ENCODE data around the gene DUSP22. TPM values are rescaled to one million over a fixed set of nuclear protein-coding genes. Genes with fewer than 3 reads are reported as not detected.

The DUSP22 gene
- total and polyA plus RNA-seq, 2 of the 8 experiments (the other 6 are each of a cell fraction or from before 2014, with no cell fraction given) = 15.5 to 32.4 TPM

DNA sequence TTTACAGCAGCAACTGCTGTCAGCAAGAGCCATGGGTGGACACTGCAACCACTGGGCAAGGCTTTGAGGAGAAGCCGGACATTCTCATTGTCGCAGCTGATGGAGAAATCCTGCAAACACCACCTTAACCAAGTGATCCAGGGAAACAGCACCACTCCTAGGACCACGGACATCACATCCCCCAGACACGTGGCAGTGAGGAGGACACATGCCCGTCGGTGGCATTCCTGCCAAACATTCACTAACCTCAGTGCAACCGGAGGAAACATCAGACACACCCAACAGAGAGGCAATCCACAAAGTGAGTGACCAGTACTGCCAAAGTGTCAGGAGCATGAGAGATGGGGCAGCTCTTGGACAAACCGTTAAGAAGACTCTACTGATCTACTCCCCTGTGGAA, 82.7 kb downstream of the DUSP22 start:
- Histone ChIP-seq H3K4me2 (ENCODE audit: insufficient read depth in 1 of 2, low read depth in 2 of 2, low read length in 2 of 2) (no peak overlapping the region), H3K79me2 (ENCODE audit: control insufficient read depth in 1 of 2, insufficient read depth in 2 of 2, low read length in 2 of 2) (no peaks in the 10 kb centered on the region), H2BK12ac (ENCODE audit: low read depth, low read length) (no peak overlapping the region), H4K8ac (ENCODE audit: extremely low read depth, insufficient read depth, low read length) (no peak overlapping the region), H3K56ac (replicated peaks; ENCODE audit: insufficient read length, low read depth, low read length) (no peak overlapping the region), H3K9ac (replicated peaks in 1 of 4; ENCODE audit: extremely low read depth in 1 of 4, low read depth in 3 of 4, low read length in 3 of 4) (no peak overlapping the region), H3K79me1 (ENCODE audit: low read depth, low read length) (no peaks in the 10 kb centered on the region), H3K27ac (ENCODE audit: low read depth, low read length) (no peak overlapping the region), H3K27me3 (replicated peaks in 1 of 4; ENCODE audit: control insufficient read depth in 3 of 4, extremely low read depth in 1 of 4, insufficient read depth in 3 of 4, low read length in 3 of 4) (no peaks in the 10 kb centered on the region; a peak in 1 of 7 replicates), H3K4me1 (replicated peaks in 1 of 4; ENCODE audit: control insufficient read depth in 3 of 4, insufficient read depth in 4 of 4, low read length in 3 of 4) (peaks cover 0 to 6% (median 0%) of the 10 kb centered on the region in 4 experiments; a peak in 2 of 7 replicates), H4K5ac (ENCODE audit: insufficient read length, low read depth, low read length) (no peak overlapping the region), H4K91ac (replicated peaks; ENCODE audit: insufficient read length, low read length) (no peak overlapping the region), H3K23me2 (ENCODE audit: low read depth, low read length) (no peaks in the 10 kb centered on the region), H2AFZ (ENCODE audit: low read length) (no peak overlapping the region), H3K36me3 (ENCODE audit: control insufficient read depth in 2 of 4, insufficient read depth in 4 of 4, low read length in 3 of 4) (no peaks in the 10 kb centered on the region), H2AK5ac (ENCODE audit: low read depth, low read length) (no peak overlapping the region), H3K9me3 (ENCODE audit: insufficient read depth in 2 of 2, low read depth in 1 of 2, low read length in 1 of 2) (peaks cover 34 to 67% of the 10 kb centered on the region in 2 experiments; a peak in 3 of 4 replicates), H3K4ac (replicated peaks; ENCODE audit: insufficient read length, low read depth, low read length) (no peak overlapping the region), H2BK20ac (ENCODE audit: low read length) (no peak overlapping the region), H3K18ac (ENCODE audit: extremely low read depth, low read length) (no peak overlapping the region), H3K23ac (ENCODE audit: insufficient read length) (no peak overlapping the region), H2BK120ac (replicated peaks; ENCODE audit: low read depth, low read length) (no peak overlapping the region), H4K20me1 (replicated peaks in 1 of 2; ENCODE audit: control insufficient read depth in 1 of 2, insufficient read depth in 2 of 2, low read length in 2 of 2) (no peaks in the 10 kb centered on the region), H3K14ac (ENCODE audit: insufficient read length) (no peak overlapping the region), H2BK15ac (ENCODE audit: low read length) (no peak overlapping the region), H2BK5ac (ENCODE audit: low read depth, low read length) (no peak overlapping the region), H3K4me3 (ENCODE audit: extremely low read depth in 1 of 4, insufficient read depth in 2 of 4, low read depth in 3 of 4, low read length in 4 of 4) (no peak overlapping the region)
- CTCF ChIA-PET (ENCODE audit: partially characterized antibody) = interaction anchor here (1.2 to 4.3 kb wide), 3 partner anchors 8 to 37 kb away, joined by 3 to 12 read pairs (median 5); no protein-coding TSS in a partner anchor
- 88% methylated on average over 8 of the region's 8 CpGs; no CpG with 5 or more reads in 1 of the 2 experiments for WGBS, 2 experiments (ENCODE audit: extremely low coverage in 1 of 2, insufficient coverage in 1 of 2, insufficient read length in 1 of 2, insufficient replicate concordance in 2 of 2, low coverage in 1 of 2, low lambda C conversion rate in 2 of 2, missing lambda C conversion rate in 1 of 2)
- POLR2A ChIA-PET (ENCODE audit: partially characterized antibody) = no interaction called here
- FAIRE-seq (no peak), DNase-seq (ENCODE audit: low read depth in 1 of 2, low spot score in 2 of 2) (no peak)
- TF ChIP-seq ZNF274 (IDR thresholded peaks at IDR 0.05; ENCODE audit: borderline replicate concordance, extremely low read depth, low read length) (no peak), SUZ12 (IDR thresholded peaks at IDR 0.05; ENCODE audit: low read length) (no peak), GTF2F1 (IDR thresholded peaks at IDR 0.05; ENCODE audit: borderline replicate concordance, low read depth, low read length) (no peak), EZH2 (IDR thresholded peaks at IDR 0.05; ENCODE audit: low read depth, low read length, severe bottlenecking) (no peak), EGR1 (IDR thresholded peaks at IDR 0.05; ENCODE audit: borderline replicate concordance, low read depth, low read length) (no peak), KDM4A (IDR thresholded peaks at IDR 0.05; ENCODE audit: low read depth, low read length, severe bottlenecking) (no peak), CEBPB (IDR thresholded peaks at IDR 0.05; ENCODE audit: low read depth, low read length) (no peak), RBBP5 (IDR thresholded peaks at IDR 0.05; ENCODE audit: borderline replicate concordance, low read depth, low read length) (no peak), CBX8 (IDR thresholded peaks at IDR 0.05; ENCODE audit: borderline replicate concordance, low read depth, low read length) (no peak), TBP (IDR thresholded peaks at IDR 0.05; ENCODE audit: low read depth, low read length) (no peak), FOSL1 (IDR thresholded peaks at IDR 0.05; ENCODE audit: insufficient read depth, low read depth, low read length) (no peak), POLR2A (IDR thresholded peaks at IDR 0.05; ENCODE audit: control extremely low read depth in 1 of 2, low read depth in 2 of 2, low read length in 2 of 2) (no peak), SP2 (IDR thresholded peaks at IDR 0.05; ENCODE audit: low read length) (no peak), ASH2L (IDR thresholded peaks at IDR 0.05; ENCODE audit: low read length) (no peak), GABPA (IDR thresholded peaks at IDR 0.05; ENCODE audit: borderline replicate concordance, insufficient read depth, low read length) (no peak), SIX5 (IDR thresholded peaks at IDR 0.05; ENCODE audit: low read depth, low read length) (no peak)
